GM18520 (cell line): ENCODE data around the gene MAT2B.
"Not testable (repeated sequence)": the region's sequence is repeated elsewhere in the genome, so short reads cannot be mapped to it uniquely, and the experiment has no call there.

ENCODE experiments used
- ATAC-seq: cut with Tn5 transposase; IDR thresholded peaks from one replicate; pipeline ENCODE4 v1.9.1; 2021; ENCODE audit not compliant: unreplicated experiment

MAT2B gene

DNA sequence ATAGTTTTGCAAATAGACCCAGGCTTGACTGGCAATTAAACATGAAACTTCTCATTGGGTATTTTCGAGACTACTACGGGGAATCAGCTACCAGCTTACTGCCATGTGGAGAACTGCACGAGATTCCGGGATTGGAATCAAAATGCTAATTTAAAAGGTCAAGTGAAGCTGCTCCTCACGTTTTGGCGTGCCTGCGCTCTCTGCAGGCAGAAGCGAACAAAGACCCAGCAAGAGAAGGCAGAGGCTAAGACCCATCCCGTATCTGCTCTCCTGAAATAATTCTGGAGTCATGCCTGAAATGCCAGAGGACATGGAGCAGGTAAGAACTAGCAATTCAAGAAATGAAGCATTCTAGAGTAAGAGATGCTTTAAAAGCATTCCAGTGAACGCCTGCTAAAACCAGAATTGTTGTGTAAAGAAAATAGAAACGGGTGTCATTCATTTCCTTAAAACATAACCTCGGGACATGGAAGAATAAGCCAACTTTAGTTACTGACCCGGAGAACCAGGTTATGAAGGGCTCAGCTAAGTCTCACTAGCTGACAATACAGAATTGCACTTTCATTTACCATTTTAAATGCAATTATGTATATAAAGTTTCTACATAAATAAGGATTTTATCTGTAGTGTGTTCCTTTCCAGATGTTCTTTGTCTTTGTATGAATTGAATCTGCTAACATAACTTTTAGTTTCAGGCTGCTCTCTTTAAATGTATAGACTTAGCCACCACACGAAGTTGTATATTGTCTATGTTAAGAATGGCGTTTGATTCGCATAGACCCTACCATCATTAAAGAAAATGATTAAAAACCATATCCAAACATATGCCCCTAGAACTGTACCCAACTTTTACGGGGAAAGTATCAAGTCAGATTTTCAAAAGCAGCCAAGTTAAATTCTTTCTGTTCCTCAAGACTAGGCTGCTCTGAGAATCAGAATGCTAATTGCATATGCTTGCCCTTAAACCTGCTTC lies 2.0 kb upstream of the MAT2B start:
- ATAC-seq = no peak

DNA sequence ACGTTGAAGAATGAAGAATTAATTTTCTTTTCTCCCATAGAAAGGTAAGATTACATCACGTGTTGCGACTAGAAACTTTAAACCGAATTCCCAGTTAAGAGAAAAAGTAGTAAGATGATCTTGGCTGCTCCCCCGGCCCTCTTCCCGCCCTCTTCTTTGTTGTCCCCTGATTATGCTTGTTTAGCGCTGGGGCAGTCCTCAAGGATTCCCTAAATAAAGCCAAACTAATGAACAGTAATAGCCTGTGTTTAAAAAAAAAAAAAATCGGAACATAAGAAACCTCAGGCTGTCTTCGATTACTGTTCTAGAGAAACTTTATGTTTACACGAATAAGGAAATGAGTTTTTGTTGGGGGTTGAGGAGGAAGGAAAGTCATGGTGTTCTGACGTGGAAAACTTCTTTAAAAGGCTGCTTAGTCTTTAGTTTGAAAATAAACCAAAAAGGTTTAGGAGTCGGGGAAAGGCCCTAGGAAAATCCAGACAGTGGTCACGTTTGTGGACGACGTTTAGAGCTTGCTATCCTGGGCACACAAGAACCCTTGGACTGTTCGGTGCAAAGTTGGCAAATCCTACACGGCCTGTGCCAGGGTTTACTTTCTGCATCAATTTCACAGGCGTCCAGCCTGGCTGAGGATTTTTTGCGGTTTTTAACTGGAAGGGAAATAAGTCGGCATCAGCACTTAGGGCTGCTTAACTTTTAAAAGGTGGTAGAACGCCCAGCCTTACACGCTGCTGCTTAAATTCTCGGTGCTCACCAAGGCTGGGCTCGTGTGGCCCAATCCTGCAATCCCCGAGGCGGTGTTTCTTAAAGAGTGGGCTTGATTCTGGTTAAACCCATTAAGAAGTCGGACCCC lies 1.1 kb upstream of the MAT2B start:
- ATAC-seq = no peak

DNA sequence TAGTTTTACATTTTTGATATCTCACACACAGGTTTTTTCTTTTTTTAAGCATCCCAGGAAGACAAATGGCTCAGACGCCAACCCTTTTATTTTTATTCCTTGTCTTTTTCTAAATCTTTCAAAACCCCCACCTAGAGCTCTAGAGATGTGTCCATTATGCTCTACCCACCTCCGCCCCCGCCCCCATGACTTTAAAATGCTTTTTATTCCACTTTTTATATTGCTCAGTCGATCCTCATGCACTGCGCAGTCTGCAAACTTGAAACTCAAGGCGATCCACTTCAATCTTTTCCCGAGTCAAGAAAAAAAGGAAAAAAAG lies 411 bp upstream of the MAT2B start:
- ATAC-seq = no peak

DNA sequence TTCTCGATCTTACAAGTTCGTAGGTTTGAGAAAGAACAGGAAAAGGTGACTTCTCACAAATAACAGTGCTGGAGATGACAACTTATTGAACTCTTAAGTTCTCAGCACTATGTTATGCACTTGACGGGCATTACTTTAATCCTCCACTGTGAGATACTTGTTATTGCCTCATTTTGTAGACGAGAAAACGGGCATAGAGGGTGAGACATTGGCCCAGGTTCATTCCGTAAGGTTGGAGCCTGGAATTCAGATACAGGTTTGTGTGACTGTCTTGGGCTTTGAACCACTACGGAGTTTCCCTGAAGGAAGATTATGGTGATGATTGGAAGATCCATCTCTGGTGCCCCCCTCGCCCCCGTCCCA lies 657 bp downstream of the MAT2B start:
- ATAC-seq = peak; percentile 17

DNA sequence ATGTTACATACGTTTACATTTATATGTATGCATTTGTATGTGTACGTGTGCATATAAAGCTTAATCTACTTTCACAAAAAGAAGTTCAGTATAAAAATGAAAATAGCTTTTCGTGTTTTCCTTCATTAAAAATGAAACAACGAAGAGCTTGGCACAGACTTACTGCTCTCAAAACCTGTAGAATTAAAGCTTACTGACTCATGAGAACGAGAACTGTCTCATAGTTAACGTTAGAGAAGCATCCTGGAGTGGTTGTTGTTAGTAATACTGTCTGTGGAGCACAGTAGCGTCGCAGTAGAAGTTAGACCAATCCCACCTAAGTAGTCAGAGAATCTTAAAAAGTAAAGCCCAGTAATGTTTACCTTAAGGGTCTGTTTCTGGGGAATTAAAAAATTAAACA lies 1.3 kb downstream of the MAT2B start:
- no peak for ATAC-seq

DNA sequence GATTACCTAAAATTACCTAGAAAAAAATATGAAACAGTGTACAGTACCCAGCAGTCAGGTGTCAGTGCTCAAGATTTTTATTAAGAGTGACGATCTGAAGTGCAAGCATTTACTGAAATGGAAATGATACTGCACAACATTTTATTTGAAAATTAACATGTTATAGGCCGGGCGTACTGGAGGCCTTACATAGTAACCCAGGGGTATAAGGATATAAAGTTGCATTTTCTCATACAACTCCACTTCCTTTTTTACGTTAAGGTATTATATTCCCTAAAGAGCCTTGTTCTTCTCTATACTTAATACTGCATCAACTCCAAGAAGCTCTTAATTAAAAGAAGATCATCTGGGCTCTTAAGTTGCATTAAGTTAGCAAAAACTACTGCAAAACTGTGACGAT lies 3.3 kb downstream of the MAT2B start:
- no peak for ATAC-seq

DNA sequence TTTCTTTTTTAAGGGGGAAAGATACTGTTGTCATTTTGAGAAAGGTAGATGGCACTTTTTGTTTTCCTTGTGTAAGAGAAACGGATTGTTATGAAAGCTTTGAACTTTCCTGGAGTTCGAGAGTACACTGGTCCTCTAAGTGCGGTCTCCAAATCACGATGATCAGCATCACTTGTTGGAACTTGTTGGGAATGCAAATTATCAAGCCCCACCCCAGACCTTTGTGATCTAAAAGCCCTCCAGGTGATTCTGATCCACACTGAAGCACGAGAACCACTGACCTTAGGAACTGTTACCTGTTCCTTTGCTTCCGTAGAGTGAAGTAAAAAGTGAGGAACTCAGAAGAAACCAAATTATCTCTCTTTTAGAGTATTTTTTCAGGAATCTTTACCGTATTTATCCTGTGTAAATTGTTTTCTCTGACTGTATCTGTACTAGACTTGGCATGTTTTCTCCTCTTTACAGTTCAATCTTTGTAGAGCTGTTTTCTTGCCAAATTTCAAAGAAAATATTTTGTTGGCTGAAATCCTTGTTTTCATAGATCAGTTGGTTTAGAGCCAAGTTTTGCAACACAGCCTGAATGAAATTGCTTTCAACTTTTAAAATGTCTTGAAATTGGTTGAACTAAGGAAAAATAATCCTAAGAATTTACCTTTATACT lies 4.0 kb downstream of the MAT2B start:
- ATAC-seq = no peak

DNA sequence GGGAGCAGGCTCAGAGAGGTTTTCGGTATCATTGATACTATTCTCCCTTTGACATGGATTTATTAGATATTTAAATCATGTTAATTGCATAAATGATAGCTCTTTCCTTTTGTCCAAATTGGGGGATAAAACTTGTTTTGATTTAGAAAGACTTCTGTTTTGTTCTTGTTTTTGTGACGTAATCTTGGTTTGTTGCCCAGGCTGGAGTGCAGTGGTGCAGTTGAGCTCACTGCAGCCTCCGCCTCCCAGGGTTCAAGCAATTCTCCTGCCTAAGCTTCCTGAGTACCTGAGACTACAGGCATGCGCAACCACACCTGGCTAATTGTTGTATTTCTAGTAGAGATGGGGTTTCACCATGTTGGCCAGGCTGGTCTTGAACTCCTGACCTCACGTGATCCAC lies 7.1 kb downstream of the MAT2B start:
- ATAC-seq = no peak

DNA sequence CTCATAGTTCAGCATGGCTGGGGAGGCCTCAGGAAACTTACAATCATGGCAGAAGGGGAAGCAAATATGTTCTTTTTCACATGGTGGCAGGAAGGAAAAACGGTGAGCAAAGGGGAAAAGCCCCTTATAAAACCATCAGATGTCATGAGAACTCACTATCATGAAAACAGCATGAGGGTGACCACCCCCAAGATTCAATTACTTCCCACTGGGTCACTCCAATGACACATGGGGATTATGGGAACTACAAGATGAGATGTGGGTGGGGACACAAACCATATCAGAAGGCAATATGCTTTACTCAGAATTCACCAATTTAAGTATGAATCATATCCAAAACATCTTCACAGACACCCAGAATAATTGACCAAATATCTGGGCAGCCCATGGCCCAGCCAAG lies 19.7 kb downstream of the MAT2B start:
- no peak for ATAC-seq

DNA sequence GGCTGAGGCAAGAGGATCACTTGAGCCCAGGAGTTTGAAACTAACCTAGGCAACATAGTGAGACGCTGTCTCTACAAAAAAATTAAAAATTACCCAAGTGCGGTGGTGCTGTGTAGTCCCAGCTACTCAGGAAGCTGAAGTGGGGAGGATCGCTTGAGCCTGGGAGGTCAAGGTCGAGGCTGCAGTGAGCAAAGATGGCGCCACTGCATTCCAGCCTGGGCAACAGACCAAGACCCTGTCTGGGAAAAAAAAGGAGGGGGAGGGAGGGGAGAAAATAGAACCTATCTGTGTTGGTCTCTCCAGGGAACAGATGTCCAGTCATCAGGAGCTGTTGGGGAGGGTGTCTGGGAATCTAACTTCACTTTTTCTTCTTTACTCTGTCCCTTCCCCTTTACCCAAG lies 24.3 kb downstream of the MAT2B start:
- ATAC-seq = no peak

DNA sequence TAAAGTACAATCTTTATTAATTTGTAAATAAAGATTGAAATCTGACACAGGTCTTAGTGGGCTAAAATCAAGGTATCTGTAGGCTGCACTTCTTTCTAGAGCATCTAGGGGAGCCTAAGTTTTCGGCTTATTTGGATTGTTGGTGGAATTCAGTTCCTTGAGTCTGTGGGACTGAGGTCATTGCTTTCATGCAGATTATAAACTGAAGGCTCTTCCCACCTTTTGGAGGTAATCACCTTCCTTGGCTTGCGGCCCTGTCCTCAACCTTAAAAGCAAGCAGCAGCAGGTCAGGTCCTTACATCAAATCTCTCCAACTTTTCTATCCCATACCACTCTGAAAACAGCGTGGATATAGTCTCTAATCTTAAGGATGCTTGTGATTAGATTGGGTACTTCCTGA lies 25.9 kb downstream of the MAT2B start:
- ATAC-seq = no peak

DNA sequence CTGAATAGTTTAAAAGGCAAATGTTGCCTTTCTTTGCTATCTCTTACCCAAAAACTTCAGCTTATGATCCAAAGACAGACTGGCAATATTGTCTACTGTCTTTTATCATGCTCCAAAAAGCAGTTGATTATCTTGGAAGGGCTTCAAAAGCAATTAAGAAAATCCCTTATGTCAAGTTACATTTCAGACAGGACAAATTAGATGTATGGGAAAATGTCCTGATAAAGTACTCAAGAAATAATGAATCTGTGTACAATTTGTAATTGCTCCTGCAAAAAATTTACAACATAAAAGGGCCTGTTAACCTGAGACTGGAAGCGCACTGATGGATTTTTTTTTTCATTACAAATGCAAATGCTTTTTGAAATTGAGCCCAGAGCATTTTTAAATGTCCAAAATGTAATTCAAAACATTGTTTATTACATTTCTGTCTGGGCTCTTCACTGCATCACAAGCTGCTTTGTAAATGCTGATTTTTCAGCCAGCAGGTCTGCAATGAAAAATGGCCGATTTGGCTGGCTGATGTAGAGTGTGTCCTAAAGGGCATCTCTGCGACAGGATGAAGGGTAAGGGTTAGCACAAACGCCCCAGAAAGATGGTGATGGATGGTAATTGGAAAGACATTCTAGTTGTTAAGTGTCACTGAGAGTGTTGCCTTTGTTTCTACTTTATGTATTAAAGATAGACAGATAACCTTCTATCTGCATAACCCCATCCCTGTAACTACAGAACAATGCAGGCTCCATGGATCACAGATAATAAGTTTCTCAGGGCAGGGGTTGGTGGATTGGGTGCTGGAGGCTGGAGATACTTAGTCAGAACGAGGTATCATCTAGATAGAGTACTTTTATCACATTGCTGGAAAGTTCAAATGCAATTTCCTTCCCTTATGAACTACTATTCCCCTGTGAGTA lies 27.0 kb downstream of the MAT2B start:
- no peak for ATAC-seq

DNA sequence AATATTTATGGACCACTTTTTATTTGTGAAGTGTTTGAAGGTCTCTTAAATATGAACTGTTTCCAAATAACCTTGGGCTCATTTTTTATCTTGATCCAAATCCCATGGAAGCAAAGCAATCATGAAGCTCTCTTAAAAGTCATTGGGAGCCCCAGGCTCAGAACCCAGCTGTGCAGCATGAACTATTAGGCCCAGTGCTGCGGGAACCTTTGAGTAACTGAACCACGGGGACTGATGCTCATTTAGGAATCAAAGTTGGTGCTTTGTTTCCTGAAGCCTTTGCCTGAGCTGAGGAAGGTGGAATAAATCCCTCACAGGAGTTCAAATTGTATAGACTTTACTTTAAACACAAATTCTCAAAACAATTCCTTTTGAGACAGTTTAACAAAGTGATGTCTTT lies 27.8 kb downstream of the MAT2B start:
- no peak for ATAC-seq

DNA sequence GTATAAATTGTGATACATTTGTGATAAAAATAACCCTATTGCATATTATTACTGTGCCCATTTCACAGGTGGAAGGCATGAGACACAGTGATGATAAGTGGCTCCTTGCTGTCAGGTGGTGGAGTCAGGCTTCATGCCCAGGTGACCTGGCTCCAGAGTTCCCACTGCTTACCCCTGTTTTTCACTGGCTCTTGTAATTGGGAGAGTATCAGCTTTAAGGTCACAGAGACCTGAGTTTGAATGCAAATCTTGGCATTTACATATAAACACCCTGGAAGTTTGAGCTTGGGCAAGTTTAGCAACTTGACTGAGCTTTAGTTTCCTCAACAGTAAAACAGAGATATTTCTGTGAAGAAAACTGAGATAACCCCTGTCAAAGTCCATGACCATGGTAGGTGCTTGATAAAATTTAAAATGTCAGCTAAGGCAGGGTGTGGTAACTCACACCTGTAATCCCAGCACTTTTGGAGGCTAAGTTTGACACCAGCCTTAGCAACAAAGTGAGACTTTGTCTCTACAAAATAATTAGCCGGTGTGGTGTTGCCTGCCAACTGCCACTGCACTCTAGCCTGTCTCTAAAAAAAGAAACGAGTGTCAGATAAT lies 29.2 kb downstream of the MAT2B start:
- peak; percentile 31 for ATAC-seq

DNA sequence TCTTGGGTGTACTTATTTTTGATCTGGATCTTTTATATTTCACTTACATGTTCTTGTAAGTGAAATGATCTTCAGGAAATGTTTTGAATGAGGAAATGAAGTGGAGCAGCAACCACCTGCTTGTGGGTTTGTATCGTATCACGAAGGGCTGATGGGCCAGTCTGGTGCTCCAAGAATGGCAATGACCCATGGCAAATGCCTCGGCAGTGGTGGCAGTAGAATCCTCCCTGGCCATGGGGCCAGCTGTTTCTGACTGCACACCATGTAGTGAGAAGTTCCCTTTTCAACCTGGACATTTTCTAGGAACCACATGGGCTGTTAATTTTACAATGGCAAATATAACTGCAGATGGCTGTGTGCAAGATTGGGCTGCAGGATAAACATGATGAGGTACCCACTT lies 29.9 kb downstream of the MAT2B start:
- peak; percentile 22 for ATAC-seq

DNA sequence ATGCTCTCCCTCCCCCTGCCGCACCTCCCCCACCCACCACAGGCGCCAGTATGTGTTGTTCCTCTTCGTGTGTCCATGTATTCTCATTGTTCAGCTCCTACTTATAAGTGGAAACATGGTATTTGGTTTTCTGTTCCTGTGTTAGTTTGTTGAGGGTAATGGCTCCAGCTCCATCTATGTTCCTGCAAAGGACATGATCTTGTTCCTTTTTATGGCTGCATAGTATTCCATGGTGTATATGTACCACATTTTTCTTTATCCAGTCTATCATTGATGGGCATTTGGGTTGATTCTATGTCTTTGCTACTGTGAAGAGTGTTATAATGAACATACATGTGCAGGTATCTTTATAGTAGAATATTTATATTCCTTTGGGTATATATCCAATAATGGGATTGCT lies 31.0 kb downstream of the MAT2B start:
- ATAC-seq = not testable (repeated sequence)

DNA sequence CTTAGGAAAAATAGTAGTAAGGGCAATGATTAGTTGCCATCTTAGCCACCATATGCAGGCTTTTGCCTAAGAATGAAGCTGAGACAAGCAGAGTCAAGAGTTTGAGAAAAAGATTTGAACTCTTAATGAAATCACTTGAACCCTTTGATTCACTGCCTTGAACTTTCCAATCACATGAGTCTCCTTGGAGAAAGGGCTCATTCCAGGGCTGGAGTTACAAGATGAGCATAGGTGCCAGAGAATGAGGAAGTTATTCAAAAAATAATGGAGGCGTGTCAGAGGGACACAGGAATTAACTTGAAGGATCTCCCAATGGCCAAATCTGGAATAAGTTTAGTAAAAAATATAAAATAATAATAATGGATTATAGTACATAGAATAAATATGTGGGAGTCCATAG lies 35.3 kb downstream of the MAT2B start:
- no peak for ATAC-seq

DNA sequence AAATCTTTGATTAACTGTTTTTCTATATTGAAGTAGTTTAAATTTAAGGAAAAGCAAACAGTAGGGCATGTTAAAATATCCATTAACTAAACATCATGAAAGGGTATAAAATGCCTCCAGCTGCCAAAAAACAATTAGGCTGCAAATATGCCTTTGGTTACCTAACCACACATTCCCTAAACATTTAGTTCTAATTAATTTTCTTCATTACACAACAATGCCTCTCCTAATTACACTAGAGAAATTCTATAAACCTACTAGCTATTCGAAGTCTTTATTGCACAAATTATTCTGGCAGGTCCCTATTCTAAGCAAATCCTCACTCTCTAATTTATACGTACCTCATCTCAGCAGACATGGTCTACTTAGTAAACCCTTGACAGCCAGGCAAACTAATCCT lies 37.4 kb downstream of the MAT2B start:
- ATAC-seq = no peak

DNA sequence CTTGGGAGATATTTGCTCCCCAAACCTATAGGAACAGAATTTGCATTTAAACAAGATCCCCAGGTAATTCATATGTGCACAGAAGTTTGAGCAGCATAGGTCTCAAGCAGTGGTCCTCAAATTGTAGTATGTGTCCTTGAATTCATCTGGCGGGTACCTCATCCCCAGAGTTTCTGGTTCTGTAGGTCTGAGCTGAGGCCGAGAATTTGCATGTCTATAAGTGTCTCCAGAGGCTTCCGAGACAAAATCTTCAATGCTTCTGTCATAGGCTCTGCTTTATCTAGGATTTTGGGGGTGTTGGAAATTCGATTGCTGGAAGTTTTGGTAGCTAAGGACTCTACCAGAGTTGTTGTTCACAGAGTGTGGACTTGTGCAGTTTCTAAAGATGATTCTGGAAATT lies 38.6 kb downstream of the MAT2B start:
- ATAC-seq = no peak

DNA sequence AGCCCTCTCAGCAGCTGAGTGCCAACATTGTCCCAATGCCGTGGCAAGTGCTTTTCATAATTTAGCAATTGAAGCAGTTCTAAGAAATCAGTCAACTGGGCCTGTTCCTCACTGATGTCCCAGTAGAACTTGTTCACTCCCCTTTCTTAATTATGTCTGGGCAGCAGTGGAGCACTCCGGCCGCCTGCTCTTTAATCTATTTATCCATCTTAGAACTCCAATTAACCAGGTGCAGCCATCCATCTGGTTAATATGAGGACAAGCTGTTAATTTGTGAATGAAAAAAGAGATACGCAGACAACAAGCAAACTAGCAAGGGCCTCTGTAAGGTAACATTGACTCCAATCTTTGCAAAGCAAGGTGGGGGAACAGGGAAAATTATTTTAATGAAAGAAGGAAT lies 39.4 kb downstream of the MAT2B start:
- no peak for ATAC-seq
